CD4-positive, alpha-beta T cell treated with Interleukin-15 for 1 hour (primary cell): ENCODE data around the gene CLDN7.

Experiments used
- DNase-seq: peaks from one replicate; pipeline ENCODE4 v3.0.0-alpha.2; 2020

CLDN7 gene

DNA sequence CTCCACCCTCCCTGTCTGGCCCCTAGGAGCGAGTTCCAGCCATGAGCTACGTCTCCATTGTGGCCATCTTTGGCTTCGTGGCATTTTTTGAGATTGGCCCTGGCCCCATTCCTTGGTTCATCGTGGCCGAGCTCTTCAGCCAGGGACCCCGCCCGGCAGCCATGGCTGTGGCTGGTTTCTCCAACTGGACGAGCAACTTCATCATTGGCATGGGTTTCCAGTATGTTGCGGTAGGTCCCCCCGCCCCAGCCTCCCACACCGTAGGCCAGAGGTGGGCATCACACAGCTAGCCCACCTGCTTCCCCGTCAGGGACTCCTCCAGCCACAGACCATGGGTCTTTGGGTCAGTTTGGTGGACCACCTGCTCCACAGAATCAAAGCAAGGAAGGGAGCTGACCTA lies 23.4 kb upstream of the CLDN7 start:
- no peak for DNase-seq

DNA sequence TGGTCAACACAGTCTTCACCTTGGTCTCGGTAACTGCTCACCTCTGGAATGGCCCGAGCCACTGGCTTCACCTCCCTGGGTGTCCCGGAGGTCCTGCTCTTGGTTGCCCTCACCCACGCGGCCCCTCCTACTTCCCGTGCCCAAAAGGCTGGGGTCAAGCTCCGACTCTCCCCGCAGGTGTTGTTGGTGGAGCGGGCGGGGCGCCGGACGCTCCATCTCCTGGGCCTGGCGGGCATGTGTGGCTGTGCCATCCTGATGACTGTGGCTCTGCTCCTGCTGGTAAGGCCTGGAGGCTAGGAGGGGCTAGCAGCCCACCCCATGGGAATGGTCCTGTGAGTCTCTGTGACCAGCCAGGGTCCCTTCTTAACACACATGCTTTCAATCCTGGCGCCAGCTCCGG lies 22.6 kb upstream of the CLDN7 start:
- no peak for DNase-seq

DNA sequence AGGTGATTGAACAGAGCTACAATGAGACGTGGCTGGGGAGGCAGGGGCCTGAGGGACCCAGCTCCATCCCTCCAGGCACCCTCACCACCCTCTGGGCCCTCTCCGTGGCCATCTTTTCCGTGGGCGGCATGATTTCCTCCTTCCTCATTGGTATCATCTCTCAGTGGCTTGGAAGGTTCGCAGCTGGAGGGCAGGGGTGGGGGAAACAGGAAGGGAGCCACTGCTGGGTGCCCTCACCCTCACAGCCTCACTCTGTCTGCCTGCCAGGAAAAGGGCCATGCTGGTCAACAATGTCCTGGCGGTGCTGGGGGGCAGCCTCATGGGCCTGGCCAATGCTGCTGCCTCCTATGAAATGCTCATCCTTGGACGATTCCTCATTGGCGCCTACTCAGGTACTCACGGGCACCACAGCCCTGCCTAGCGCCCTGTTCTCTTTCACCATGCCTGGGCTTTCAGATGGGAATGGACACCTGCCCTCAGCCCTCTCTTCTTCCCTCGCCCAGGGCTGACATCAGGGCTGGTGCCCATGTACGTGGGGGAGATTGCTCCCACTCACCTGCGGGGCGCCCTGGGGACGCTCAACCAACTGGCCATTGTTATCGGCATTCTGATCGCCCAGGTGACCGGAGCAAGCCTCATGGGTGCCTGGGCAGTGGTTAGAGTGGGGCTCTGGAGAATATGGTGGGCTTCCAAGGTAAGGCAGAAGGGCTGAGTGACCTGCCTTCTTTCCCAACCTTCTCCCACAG lies 21.4 kb upstream of the CLDN7 start:
- no peak for DNase-seq

DNA sequence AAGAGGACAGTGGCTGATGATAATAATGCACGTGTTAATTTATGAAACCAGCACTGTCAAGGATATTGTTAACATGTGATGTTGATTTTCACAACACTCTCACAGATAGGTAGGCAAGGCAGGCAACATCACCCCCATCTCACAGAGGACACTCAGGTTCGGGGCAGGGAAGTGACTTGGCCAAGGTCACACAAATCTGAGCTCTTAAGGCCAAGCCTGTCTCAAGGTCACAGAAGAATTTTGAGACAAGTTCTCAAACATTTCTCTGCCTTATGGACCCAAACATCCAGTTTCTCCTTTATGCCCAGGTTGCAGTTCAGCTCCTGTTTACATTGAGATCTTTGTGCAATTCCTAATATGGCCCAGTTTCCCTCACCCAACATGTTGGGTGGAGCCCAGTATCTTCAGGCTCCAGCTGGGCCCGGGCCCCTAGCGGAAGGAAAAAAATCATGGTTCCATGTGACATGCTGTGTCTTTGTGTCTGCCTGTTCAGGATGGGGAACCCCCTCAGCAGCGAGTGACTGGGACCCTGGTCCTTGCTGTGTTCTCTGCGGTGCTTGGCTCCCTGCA lies 20.6 kb upstream of the CLDN7 start:
- DNase-seq: no peak

DNA sequence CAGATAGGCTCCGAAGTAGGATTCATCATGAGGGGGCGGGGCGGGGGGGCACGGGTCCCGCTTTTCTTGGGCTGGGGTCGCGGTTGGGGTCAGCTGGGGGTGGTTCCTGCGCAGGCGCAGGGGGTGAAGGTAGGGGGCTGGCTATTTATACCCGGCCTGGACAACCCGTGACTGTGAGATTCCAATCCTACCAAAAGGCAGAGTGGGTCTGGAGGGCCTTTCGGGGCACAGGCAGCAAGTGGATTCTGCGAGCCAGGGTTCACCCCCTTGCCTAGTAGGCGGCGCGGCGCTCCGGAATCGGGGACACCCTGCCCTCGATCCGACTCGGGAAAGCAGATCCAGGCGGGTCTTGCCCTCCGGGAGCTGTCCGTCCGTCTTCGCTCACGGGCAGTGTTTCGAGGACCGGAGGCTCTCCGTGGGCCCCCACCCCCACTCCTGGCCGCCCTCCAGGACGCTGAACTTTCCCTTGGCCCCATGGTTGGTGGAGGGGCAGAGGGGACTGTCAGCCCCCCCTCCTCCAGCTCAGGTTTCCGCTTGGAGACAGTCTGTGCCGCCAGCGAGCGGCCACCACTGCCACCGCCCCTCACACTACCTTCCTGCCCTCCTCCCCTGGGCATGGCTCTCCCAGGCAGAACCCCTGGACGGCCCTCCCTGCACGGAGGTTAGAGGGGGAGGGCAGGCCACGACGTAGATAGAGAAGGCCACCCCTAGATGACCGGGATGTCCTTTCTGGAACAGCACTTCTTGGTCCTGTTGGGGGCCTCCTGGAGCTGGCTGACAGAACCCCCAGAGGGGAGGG lies 19.9 kb upstream of the CLDN7 start:
- no peak for DNase-seq

DNA sequence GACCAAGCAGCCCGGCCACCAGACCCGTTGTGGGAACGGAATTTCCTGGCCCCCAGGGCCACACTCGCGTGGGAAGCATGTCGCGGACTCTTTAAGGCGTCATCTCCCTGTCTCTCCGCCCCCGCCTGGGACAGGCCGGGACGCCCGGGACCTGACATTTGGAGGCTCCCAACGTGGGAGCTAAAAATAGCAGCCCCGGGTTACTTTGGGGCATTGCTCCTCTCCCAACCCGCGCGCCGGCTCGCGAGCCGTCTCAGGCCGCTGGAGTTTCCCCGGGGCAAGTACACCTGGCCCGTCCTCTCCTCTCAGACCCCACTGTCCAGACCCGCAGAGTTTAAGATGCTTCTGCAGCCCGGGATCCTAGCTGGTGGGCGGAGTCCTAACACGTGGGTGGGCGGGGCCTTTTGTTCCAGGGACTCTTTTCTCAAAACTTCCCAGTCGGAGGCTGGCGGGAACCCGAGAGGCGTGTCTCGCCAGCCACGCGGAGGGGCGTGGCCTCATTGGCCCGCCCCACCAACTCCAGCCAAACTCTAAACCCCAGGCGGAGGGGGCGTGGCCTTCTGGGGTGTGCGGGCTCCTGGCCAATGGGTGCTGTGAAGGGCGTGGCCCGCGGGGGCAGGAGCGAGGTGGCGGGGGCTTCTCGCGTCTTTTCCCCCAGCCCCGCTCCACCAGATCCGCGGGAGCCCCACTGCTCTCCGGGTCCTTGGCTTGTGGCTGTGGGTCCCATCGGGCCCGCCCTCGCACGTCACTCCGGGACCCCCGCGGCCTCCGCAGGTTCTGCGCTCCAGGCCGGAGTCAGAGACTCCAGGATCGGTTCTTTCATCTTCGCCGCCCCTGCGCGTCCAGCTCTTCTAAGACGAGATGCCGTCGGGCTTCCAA lies 19.0 kb upstream of the CLDN7 start, which contains the start of gene SLC2A4:
Gene SLC2A4, plus strand, starts transcription at position 645 of the 879 bp plus-strand sequence. Its CDS starts 217 bp downstream, at position 862.
- peak; percentile 90 for DNase-seq

DNA sequence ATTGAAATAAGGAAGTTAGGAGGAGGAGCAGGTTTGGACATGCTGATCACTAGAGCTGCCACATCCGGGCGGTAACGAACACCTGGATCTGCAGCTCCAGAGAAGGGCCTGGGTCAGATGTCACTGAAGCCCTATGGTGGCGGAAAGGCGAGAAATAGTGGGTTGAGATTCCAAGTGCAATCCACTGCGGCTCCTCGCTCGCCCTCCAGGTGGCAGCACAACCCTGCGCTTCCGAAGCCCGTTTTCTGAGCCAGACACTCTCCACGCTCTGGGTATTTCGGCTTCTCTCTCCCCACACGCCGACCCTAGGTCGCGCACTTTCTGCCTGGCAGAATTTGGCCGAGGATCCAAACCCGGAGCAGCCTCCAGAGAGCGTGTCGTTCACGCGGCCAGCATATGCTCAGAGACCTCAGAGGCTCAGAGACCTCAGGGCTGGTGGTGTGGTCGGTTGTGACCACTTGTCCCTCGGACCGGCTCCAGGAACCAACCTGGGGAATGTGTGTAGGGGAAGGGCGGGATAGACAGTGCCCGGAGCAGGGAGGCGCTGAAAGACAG lies 18.3 kb upstream of the CLDN7 start:
- DNase-seq: peak; percentile 82

DNA sequence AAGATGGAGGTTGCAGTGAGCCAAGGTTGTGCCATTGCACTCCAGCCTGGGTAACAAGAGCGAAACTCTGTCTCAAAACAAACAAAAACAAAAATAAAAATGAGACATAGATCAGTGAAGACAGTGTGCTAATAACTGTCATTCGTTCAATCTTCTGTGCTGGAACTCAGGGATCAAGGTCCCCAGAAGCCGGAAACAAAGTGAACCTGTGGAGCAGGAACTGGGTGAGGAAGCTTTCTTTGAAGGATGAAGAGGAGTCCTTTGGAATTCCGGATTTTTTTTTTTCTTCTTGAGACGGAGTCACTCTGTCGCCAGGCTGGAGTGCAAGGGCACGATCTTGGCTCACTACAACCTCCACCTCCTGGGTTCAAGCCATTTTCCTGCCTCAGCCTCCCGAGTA lies 17.2 kb upstream of the CLDN7 start:
- no peak for DNase-seq

DNA sequence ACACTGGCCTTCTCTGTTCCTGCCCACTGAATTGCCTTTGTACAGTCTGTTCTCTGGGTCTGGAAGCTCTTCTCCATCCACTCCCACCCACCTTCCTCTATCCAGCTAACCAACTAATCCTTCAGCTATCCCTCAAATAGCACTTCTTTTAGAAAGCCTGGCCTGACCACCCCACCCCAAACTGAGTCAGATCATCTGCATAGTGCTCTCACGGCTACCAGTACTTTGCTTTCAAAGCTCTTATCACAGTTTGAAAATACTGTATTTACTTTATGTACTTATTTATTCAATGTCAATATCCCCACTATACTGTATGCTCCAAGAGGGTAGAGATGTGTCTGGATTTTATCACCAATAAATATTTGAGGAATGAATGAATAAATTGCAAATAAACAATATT lies 4.5 kb upstream of the CLDN7 start:
- DNase-seq: no peak

DNA sequence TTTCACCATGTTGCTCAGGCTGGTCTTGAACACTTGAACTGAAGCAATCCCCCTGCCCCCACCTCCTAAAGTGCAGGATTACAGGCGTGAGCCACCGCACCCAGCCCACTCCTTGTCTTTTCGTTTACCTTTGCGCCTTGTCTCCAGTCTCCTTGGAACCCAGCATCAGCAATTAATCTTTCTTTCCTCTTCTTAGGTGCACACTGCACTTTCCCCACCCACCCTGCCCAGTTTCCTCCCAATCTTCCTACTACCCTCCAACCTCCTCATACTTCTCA lies 1.5 kb upstream of the CLDN7 start:
- no peak for DNase-seq

DNA sequence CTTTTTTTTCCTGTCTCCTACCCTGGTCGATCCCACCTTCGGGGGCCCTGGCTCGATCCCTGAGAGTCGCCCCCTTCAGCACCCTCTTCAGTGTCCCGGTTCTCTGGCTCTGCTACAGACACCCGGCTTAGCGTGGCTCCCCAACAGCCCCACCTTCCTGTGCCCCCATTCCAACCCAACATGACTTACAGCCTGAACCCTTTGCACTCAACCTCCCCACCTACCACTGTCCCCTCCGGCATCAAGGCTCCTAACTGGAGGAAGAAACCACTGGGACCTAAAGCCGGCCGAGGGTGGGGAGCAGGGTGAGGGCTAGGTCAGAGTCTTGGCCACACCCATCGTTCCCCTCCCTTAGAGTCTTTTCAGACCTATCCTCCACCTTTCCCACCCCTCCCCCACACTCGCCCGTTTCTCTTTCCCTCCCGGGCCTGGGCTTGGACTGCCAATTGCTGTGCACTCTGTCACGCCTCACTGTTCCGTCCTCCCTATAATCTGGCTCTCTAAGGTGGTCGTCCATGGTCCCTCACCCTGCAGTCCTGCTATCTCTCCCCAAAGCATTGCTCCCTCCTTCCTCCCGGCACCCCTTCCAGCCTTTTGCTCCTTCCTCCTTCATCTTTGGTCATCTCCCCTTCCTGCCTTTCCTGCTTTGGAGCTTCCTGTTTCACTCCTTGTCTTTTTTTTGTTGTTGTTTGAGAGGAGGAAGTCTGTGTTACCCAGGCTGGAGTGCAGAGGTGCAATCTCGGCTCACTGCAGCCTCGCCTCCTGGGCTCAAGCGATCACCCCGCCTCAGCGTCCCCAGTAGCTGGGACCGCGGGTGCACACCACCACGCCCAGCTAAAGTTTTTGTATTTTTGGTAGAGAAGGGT lies 890 bp upstream of the CLDN7 start:
- peak; percentile 17 for DNase-seq

DNA sequence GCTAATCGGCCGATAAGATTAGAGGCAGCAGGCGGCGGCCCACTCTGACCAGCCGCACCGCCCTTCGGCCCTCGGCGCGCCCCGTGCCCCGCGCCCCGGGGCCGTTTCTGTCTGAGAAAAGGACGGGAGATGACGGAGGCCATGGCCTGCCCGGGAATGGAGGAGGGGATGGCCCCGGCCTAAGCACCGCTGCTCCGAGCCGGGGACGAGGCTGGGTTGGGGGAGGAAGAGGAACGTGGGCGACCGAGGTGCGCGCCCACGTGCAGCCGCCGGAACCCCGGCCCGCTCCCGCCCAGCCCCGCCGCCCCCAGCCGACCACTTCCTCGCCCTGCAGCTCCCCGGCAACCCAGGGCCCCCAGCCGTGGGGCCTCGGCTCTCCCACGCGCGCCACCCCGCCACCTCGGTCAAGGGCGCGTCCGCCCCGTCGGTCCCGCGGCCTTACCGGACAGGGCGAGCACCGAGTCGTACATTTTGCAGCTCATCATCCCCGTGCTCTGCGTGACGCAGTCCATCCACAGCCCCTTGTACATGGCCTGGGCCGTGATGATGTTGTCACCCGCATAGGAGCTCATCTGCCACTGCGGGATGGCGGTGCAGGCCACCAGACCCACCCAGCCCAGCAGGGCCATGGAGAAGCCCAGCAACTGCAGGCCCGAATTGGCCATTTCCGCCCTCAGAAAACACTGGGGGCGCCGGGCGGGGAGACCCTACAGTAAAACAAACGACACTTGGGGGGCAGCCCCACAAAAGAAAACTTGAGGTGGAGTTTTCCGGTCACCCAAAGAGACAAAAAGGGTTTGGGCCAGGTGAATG lies 693 bp downstream of the CLDN7 start:
- peak; percentile 26 for DNase-seq

DNA sequence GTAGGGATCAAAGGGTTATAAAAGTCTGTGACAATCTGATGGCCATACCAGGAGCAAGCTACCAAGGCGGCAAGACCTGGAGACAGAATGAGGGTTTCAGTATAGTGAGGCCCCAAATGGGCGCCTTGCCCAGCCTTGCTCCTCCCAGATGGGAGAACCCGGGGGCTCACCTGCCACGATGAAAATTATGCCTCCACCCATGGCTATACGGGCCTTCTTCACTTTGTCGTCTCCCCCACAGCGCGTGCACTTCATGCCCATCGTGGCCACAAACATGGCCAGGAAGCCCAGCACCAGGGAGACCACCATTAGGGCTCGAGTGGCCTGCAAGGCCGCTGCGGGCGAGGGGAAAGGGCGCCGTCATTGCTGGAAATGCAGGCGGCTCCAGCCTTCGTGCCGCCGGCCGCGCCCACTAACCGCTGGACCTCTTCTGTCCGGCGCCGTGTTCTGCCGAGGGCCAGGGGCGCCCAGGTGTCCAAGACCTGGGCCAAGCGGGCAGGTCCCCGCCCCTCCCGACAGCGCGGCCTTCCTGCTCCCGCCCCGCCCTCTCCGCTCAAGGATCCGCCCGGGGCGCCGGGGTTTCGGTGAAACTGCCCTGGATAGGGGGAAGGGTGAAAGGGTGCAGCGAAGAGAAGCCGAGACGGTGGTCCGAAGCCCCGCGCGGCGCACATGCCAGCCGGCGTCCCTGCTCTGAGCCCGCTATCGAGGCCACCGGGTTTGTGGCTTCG lies 1.5 kb downstream of the CLDN7 start:
- DNase-seq: peak; percentile 15

DNA sequence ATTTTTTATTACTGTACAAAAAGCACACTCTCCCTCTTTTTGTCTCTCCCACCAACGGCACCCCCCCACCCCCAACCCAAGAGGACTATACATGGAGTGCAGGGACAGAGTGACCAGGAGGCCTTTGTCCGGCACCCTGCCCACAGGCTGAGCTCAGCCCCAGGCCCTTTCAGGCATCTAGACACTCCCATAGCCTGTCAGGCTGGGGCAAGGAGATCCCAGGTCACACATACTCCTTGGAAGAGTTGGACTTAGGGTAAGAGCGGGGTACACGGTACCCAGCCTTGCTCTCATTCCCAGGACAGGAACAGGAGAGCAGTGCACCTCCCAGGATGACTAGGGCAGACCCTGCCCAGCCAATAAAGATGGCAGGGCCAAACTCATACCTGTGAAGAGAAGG lies 2.1 kb downstream of the CLDN7 start:
- peak; percentile 10 for DNase-seq

DNA sequence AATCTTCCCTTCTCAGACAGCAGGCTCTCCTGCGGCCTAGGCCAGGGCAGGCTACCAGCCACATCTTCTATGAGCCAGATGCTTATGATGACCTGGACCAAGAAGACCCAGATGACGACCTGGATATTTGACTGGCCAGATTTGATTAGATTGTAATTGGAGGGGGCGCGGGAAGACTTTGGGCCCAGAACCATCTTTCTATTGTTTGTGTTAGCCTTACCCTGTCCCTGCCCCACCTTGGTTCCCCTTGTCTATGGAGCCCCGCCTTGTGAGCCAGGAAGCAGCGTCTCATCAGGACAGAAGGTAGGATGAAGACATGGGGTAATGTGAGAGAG lies 2.8 kb downstream of the CLDN7 start:
- DNase-seq: peak; percentile 2

DNA sequence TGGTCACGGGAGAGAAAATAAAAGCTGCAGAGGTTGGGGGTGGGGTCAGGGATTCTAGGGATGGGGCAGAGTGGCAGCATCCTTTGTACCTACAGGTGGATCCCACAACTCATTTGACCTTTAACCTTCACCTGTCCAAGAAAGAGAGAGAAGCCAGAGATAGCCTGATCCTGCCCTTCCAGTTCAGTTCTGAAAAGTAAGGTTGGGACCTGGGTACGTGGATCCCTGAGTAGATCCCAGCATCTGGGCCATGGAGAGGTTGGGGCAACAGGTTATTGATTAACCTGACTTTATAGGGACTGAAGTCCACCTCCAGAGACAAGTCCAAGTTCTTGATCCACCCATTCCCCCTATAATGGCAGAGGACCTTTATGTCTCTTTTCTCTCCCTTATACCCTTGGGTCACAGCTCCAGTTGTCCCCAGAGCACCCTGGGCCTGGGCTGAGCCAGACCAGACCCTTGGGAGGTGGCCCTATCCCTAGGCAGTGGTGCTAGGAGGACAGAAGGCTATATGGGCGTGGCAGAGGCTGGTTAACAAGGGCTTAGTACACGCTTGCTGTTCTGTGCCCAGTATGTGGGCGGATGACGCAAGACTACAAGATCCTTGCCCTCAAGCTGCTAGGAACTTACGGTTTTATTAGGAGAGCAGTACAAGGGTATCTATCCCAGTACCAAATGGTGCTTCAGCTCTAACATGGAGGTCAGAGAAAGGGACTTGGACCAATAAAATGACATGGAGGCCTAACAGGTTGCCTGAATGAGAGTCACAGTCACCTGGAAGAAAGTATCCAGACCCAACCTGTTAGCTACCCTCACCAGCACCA lies 3.3 kb downstream of the CLDN7 start:
- peak; percentile 15 for DNase-seq

DNA sequence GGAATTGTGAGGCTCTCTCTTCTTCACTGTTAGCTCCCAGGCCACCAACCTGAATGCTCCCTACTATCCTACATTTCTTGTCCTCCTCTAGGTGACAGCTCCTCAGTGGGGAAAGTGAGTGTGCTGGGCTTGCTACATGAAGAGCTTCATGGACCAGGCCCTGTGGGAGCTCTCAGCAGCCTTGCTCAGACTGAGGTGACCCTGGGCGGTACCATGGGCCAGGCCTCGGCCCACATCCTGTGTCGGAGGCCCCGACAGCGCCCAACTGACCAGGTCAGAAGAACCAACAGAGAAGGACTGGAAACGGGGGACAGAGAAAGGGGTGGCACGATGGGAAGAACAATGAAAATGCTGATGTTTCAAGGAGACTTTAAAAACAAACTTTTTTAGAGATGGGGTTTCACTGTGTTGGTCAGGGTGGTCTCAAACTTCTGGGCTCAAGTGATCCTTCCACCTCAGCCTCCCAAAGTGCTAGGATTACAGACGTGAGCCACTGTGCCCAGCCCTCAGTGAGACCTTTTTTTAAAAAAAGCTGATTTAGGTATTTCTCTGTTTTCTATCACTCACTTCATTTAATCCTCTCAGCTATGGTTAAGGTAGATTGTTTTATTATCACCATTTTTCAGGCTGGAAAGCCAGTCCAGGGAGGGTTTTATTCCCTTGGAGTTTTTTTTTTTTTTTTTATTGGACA lies 5.4 kb downstream of the CLDN7 start:
- no peak for DNase-seq

DNA sequence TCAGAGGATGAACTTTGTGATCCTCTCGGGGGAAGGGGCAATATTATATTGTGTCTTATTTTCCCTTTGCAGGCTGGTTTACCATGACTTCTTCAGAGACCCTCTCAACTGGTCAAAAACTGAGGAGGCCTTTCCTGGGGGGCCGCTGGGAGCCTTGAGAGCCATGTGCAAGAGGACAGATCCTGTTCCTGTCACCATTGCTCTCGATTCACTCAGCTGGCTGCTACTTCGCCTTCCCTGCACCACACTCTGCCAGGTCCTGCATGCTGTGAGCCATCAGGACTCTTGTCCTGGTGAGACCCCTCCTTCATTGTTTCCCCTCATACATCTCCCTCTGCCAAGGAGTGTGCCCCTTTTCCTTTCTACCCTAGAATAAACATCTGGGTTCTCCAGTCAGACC lies 7.8 kb downstream of the CLDN7 start:
- no peak for DNase-seq

DNA sequence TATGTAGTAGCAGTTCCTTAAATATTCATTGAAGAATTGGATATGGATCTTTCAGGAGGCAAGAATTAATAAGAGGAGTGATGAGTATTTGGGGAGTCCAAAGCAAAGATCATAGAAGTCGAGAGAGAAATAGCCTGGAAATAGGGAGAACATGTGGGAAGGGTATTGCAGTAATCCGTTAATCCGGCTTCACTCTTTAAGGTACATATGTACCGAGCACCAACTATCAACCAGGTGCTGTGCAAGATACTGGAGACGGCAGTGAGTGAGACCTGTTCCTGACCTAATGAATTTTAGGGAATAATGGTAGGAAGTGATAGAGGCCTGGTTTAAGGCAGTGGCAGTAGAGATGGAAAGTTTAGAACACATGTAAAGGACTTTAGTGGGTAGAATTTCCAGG lies 9.2 kb downstream of the CLDN7 start:
- DNase-seq: no peak
